Measurements from ENCODE around the gene LAMB2.

The LAMB2 gene

DNA sequence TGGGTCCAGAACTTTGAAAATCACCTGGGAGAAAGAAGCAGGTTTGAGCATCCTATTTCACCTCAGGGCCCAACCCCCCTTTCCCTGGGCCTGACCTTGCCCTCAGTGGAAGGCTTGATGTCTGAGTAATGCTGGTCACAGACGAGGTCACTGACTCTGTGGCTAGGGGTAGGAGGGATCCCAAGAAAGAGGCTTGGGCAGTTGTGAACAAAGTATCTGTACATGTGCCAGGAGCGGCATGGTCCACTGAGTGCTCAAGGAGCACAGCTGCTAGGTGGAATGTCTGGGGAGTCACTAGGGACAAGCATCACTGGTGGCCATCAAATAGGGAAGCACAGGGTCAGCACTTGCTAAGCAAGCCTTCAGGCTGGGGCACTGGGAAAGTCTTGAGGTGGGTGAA lies 25.9 kb upstream of the LAMB2 start:
- no peak for TF ChIP-seq ZC3H10 (CRISPR knock-in tag; IDR thresholded peaks at IDR 0.05)
- no peak for TF ChIP-seq RARB (CRISPR knock-in tag; IDR thresholded peaks at IDR 0.05)
- no peak for TF ChIP-seq CSDC2 (CRISPR knock-in tag; IDR thresholded peaks at IDR 0.05)
- TF ChIP-seq TOX (CRISPR knock-in tag; IDR thresholded peaks at IDR 0.05; ENCODE audit: borderline replicate concordance) = no peak
- TF ChIP-seq ZFP30 (CRISPR knock-in tag; IDR thresholded peaks at IDR 0.05) = no peak
- TF ChIP-seq, protein P1, sequence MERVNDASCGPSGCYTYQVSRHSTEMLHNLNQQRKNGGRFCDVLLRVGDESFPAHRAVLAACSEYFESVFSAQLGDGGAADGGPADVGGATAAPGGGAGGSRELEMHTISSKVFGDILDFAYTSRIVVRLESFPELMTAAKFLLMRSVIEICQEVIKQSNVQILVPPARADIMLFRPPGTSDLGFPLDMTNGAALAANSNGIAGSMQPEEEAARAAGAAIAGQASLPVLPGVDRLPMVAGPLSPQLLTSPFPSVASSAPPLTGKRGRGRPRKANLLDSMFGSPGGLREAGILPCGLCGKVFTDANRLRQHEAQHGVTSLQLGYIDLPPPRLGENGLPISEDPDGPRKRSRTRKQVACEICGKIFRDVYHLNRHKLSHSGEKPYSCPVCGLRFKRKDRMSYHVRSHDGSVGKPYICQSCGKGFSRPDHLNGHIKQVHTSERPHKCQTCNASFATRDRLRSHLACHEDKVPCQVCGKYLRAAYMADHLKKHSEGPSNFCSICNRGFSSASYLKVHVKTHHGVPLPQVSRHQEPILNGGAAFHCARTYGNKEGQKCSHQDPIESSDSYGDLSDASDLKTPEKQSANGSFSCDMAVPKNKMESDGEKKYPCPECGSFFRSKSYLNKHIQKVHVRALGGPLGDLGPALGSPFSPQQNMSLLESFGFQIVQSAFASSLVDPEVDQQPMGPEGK (CRISPR knock-in tag; IDR thresholded peaks at IDR 0.05; ENCODE audit: borderline replicate concordance) = no peak
- no peak for TF ChIP-seq ZNF8 (CRISPR knock-in tag; IDR thresholded peaks at IDR 0.05)
- no peak for TF ChIP-seq TCF4 (CRISPR knock-in tag; IDR thresholded peaks at IDR 0.05; ENCODE audit: borderline replicate concordance)
- TF ChIP-seq, protein P2, sequence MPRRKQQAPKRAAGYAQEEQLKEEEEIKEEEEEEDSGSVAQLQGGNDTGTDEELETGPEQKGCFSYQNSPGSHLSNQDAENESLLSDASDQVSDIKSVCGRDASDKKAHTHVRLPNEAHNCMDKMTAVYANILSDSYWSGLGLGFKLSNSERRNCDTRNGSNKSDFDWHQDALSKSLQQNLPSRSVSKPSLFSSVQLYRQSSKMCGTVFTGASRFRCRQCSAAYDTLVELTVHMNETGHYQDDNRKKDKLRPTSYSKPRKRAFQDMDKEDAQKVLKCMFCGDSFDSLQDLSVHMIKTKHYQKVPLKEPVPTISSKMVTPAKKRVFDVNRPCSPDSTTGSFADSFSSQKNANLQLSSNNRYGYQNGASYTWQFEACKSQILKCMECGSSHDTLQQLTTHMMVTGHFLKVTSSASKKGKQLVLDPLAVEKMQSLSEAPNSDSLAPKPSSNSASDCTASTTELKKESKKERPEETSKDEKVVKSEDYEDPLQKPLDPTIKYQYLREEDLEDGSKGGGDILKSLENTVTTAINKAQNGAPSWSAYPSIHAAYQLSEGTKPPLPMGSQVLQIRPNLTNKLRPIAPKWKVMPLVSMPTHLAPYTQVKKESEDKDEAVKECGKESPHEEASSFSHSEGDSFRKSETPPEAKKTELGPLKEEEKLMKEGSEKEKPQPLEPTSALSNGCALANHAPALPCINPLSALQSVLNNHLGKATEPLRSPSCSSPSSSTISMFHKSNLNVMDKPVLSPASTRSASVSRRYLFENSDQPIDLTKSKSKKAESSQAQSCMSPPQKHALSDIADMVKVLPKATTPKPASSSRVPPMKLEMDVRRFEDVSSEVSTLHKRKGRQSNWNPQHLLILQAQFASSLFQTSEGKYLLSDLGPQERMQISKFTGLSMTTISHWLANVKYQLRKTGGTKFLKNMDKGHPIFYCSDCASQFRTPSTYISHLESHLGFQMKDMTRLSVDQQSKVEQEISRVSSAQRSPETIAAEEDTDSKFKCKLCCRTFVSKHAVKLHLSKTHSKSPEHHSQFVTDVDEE (CRISPR knock-in tag; IDR thresholded peaks at IDR 0.05) = no peak
- TF ChIP-seq ARNTL (CRISPR knock-in tag; IDR thresholded peaks at IDR 0.05; ENCODE audit: borderline replicate concordance, low read depth) = no peak
- TF ChIP-seq, protein P3, sequence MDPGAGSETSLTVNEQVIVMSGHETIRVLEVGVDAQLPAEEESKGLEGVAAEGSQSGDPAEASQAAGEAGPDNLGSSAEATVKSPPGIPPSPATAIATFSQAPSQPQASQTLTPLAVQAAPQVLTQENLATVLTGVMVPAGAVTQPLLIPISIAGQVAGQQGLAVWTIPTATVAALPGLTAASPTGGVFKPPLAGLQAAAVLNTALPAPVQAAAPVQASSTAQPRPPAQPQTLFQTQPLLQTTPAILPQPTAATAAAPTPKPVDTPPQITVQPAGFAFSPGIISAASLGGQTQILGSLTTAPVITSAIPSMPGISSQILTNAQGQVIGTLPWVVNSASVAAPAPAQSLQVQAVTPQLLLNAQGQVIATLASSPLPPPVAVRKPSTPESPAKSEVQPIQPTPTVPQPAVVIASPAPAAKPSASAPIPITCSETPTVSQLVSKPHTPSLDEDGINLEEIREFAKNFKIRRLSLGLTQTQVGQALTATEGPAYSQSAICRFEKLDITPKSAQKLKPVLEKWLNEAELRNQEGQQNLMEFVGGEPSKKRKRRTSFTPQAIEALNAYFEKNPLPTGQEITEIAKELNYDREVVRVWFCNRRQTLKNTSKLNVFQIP (CRISPR knock-in tag; IDR thresholded peaks at IDR 0.05; ENCODE audit: borderline replicate concordance, low read depth) = no peak
- TF ChIP-seq, protein P4, sequence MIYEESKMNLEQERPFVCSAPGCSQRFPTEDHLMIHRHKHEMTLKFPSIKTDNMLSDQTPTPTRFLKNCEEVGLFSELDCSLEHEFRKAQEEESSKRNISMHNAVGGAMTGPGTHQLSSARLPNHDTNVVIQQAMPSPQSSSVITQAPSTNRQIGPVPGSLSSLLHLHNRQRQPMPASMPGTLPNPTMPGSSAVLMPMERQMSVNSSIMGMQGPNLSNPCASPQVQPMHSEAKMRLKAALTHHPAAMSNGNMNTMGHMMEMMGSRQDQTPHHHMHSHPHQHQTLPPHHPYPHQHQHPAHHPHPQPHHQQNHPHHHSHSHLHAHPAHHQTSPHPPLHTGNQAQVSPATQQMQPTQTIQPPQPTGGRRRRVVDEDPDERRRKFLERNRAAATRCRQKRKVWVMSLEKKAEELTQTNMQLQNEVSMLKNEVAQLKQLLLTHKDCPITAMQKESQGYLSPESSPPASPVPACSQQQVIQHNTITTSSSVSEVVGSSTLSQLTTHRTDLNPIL (CRISPR knock-in tag; IDR thresholded peaks at IDR 0.05; ENCODE audit: low read depth) = no peak
- no peak for TF ChIP-seq ZFP3 (CRISPR knock-in tag; IDR thresholded peaks at IDR 0.05)
- TF ChIP-seq ZNF565 (CRISPR knock-in tag; conservative IDR thresholded peaks at IDR 0.05; ENCODE audit: low read depth) = no peak
- TF ChIP-seq, protein P5, sequence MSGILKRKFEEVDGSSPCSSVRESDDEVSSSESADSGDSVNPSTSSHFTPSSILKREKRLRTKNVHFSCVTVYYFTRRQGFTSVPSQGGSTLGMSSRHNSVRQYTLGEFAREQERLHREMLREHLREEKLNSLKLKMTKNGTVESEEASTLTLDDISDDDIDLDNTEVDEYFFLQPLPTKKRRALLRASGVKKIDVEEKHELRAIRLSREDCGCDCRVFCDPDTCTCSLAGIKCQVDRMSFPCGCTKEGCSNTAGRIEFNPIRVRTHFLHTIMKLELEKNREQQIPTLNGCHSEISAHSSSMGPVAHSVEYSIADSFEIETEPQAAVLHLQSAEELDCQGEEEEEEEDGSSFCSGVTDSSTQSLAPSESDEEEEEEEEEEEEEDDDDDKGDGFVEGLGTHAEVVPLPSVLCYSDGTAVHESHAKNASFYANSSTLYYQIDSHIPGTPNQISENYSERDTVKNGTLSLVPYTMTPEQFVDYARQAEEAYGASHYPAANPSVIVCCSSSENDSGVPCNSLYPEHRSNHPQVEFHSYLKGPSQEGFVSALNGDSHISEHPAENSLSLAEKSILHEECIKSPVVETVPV (CRISPR knock-in tag; IDR thresholded peaks at IDR 0.05) = no peak
- TF ChIP-seq GLIS3 (CRISPR knock-in tag; IDR thresholded peaks at IDR 0.05) = no peak
- TF ChIP-seq SNAI2 (CRISPR knock-in tag; IDR thresholded peaks at IDR 0.05) = no peak
- ATAC-seq = peak; percentile 18

DNA sequence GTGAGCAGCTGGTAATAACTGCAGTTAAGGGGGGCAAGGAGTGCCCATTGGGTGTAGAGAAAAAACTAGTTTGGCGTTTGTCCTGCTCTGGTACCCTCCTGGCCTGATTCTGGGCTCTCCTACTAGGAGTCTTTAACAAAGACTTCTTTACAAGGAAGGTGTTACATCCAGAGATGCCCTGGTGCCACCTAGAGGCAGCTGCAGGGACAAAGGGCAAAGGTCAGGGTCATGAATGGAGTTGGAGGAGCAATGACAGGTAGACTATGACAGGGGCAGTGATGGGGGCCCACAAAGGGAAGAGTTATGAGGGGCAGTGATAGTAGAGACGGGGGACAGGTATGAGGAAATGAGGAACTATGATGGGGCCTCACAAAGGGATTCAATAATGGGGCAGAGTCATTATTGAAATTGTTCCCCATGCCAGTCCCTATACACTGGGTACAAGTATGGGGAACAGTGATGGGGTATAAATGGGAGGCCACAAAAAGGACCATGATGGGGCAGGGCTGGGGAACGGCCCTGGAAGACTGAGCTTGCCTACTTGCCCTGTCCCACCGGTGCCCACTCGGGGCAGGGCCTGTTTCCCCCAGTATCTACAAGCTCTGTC lies 25.4 kb upstream of the LAMB2 start:
- peak; percentile 31 for ATAC-seq
- TF ChIP-seq, protein P4 (CRISPR knock-in tag; IDR thresholded peaks at IDR 0.05; ENCODE audit: low read depth) = no peak
- no peak for TF ChIP-seq ESRRG (CRISPR knock-in tag; IDR thresholded peaks at IDR 0.05)
- TF ChIP-seq, protein P2 (CRISPR knock-in tag; IDR thresholded peaks at IDR 0.05) = no peak
- no peak for TF ChIP-seq ZFP30 (CRISPR knock-in tag; IDR thresholded peaks at IDR 0.05)
- no peak for TF ChIP-seq TOX (CRISPR knock-in tag; IDR thresholded peaks at IDR 0.05; ENCODE audit: borderline replicate concordance)
- no peak for TF ChIP-seq ZNF565 (CRISPR knock-in tag; conservative IDR thresholded peaks at IDR 0.05; ENCODE audit: low read depth)
- TF ChIP-seq ZNF8 (CRISPR knock-in tag; IDR thresholded peaks at IDR 0.05) = no peak
- no peak for TF ChIP-seq OSR1 (CRISPR knock-in tag; IDR thresholded peaks at IDR 0.05)
- TF ChIP-seq, protein P5 (CRISPR knock-in tag; IDR thresholded peaks at IDR 0.05) = no peak
- TF ChIP-seq TCF4 (CRISPR knock-in tag; IDR thresholded peaks at IDR 0.05; ENCODE audit: borderline replicate concordance) = no peak
- no peak for TF ChIP-seq BACH2 (CRISPR knock-in tag; IDR thresholded peaks at IDR 0.05; ENCODE audit: borderline replicate concordance)
- no peak for TF ChIP-seq ARNTL (CRISPR knock-in tag; IDR thresholded peaks at IDR 0.05; ENCODE audit: borderline replicate concordance, low read depth)
- no peak for TF ChIP-seq ZNF70 (CRISPR knock-in tag; IDR thresholded peaks at IDR 0.05)
- TF ChIP-seq, protein P3 (CRISPR knock-in tag; IDR thresholded peaks at IDR 0.05; ENCODE audit: borderline replicate concordance, low read depth) = no peak
